Cardiac fibroblast (primary cell): ENCODE data around the gene PHETA2.

Experiments used
- DNase-seq, 2 donors: peaks; one replicate each; pipeline versions ENCODE4 v3.0.0 to v3.0.0-alpha.2; 2010; ENCODE audit warnings: low read depth in 2 of 2
- H3K4me3 ChIP-seq, 2 donors: replicated peaks in 1 of 2; 1 replicate in 1 of 2; 2 replicates in 1 of 2; pipeline ENCODE4 v1.5.1; 2011; ENCODE audit warnings: low read depth in 2 of 2, low read length in 2 of 2, mild to moderate bottlenecking in 2 of 2, moderate library complexity in 1 of 2
- CTCF ChIP-seq: IDR thresholded peaks from one replicate; pipeline ENCODE4 v1.5.1; 2011; ENCODE audit warnings: low read depth, mild to moderate bottlenecking, low read length, inconsistent platforms

Gene PHETA2, protein sequence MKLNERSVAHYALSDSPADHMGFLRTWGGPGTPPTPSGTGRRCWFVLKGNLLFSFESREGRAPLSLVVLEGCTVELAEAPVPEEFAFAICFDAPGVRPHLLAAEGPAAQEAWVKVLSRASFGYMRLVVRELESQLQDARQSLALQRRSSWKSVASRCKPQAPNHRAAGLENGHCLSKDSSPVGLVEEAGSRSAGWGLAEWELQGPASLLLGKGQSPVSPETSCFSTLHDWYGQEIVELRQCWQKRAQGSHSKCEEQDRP

GRCh38 chr22:42074132-42074811 is at the start of gene PHETA2:
PHETA2 (plus strand) TSS chr22:42074248; CDS start chr22:42077294, 3,046 bp downstream.
- peak; percentile 53 to 60 for DNase-seq
- peak; percentile 55 for TF ChIP-seq CTCF
- H3K4me3 ChIP-seq: peak within 1 kb of the TSS; percentile 65 to 77

DNA sequence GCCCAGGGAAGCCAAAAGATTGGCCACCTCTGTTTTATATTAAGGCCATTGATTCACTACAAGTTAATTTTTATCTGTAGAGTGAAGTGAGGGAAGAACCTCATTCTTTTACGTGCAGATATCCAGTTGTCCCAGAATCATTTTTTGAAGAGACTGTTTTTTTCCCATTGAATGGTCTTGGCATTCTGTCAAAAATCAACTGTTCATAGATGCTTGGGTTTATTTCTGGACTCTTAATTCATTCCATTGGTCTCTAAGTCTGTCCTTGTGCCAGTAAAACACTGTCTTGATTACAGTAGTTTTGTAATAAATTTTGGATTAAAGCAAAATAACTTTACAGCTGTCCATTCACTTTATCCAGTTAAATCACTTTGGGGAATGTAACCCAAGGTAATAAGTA is 48.6 kb upstream of the PHETA2 start:
- no peak overlapping the region for H3K4me3 ChIP-seq
- no peak for DNase-seq
- no peak for TF ChIP-seq CTCF

DNA sequence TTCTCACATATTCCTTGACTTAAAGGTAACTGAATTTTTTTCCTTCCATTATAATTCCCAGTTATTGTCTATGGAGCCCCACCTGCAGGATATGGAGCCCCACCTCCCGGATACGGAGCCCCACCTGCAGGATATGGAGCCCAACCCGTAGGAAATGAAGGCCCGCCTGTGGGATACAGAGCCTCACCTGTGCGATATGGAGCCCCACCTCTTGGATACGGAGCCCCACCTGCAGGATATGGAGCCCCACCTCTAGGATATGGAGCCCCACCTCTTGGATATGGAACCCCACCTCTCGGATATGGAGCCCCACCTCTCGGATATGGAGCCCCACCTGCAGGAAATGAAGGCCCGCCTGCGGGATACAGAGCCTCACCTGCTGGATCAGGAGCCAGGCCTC is 47.3 kb upstream of the PHETA2 start:
- DNase-seq: no peak
- TF ChIP-seq CTCF: no peak
- H3K4me3 ChIP-seq: no peak overlapping the region

- no peak for TF ChIP-seq CTCF
- DNase-seq: no peak
Measured at GRCh38 chr22:42033263-42034181, 40.5 kb upstream of the PHETA2 start.

GRCh38 chr22:42035256-42035655 is 38.8 kb upstream of the PHETA2 start:
- DNase-seq: no peak
- no peak overlapping the region for H3K4me3 ChIP-seq
- TF ChIP-seq CTCF: no peak

More at GRCh38 chr22:42033263-42034181, 40.5 kb upstream of the PHETA2 start:
- no peak overlapping the region for H3K4me3 ChIP-seq

GRCh38 chr22:42039271-42039670 is 34.8 kb upstream of the PHETA2 start:
- TF ChIP-seq CTCF: no peak
- no peak for DNase-seq
- no peak overlapping the region for H3K4me3 ChIP-seq
